Neural cell (in vitro differentiated cells): ENCODE results near the gene PCCA.

Experiments
- CTCF ChIP-seq: fragments of 450-650 bp; IDR thresholded peaks from 2 replicates; pipeline ENCODE4 v1.5.1; 2014; ENCODE audit warnings: antibody characterized with exemption, mild to moderate bottlenecking, moderate library complexity; ENCODE audit not compliant: poor library complexity, severe bottlenecking
- EP300 ChIP-seq: fragments of 450-650 bp; conservative IDR thresholded peaks from 2 replicates; pipeline ENCODE4 v1.6.1; 2014; ENCODE audit warnings: antibody characterized with exemption, mild to moderate bottlenecking, moderate library complexity; ENCODE audit not compliant: poor library complexity, severe bottlenecking
- EZH2 ChIP-seq: fragments of 200-600, 300-800 bp; shearing (Covaris generic), sonication (generic); IDR thresholded peaks from 2 replicates; pipeline ENCODE4 v1.6.1; 2014; ENCODE audit warnings: antibody characterized with exemption, low read length, borderline replicate concordance, mild to moderate bottlenecking; ENCODE audit not compliant: insufficient read depth, poor library complexity, severe bottlenecking
- POLR2AphosphoS5 ChIP-seq: IDR thresholded peaks from 2 replicates; pipeline ENCODE4 v1.6.1; 2012
- REST ChIP-seq: IDR thresholded peaks from 2 replicates; pipeline ENCODE4 v1.6.1; 2012; ENCODE audit warnings: borderline replicate concordance
- TAF1 ChIP-seq: IDR thresholded peaks from 2 replicates; pipeline ENCODE4 v1.6.1; 2012; ENCODE audit warnings: low read depth

GRCh38 chr13:100460791-100461190 is 371.9 kb downstream of the PCCA start:
- TF ChIP-seq CTCF = no peak
- TF ChIP-seq EP300 = no peak
- no peak for TF ChIP-seq POLR2AphosphoS5
- TF ChIP-seq TAF1 = no peak
- no peak for TF ChIP-seq EZH2
- no peak for TF ChIP-seq REST
